ENCODE data around the gene HSPA1A. TPM values are rescaled to one million over a fixed set of nuclear protein-coding genes. Genes with fewer than 3 reads are reported as not detected.

Gene HSPA1A
- total RNA-seq, 1 experiment from 2014 or later = 51.2 TPM

GRCh38 chr6:31770860-31771259, 44.5 kb upstream of the HSPA1A start:
- Mint-ChIP-seq H3K27ac (no peak overlapping the region), H3K4me1 (peaks cover 9 to 10% of the 10 kb centered on the region in 2 experiments), H3K36me3 (ENCODE audit: insufficient read depth in 1 of 3, low read depth in 3 of 3) (no peaks in the 10 kb centered on the region; a peak in 1 of 7 replicates), H3K27me3 (ENCODE audit: low read depth) (no peaks in the 10 kb centered on the region; the same call in 1 of the 2 replicates), H3K9me3 (no peaks in the 10 kb centered on the region; a peak in 1 of 5 replicates), H3K4me3 (no peak overlapping the region)
- no peak overlapping the region for H2BK5ac ChIP-seq (ENCODE audit: insufficient read length, low read length)
- no peak overlapping the region for H3K9ac ChIP-seq (ENCODE audit: extremely low read depth, insufficient read length, low read length)
- H3K23me2 ChIP-seq (ENCODE audit: insufficient read length, low read depth, low read length, poor library complexity, severe bottlenecking) = no peaks in the 10 kb centered on the region
- TF ChIP-seq CTCF (conservative IDR thresholded peaks at IDR 0.05) = no peak
- H2AFZ ChIP-seq (ENCODE audit: low read length) = no peak overlapping the region
- H3K4me1 ChIP-seq (ENCODE audit: insufficient read depth, low read length) = no peaks in the 10 kb centered on the region
- no peak overlapping the region for H4K91ac ChIP-seq (ENCODE audit: insufficient read length, low read depth, low read length)
- WGBS (ENCODE audit: extremely low coverage, insufficient read length, low lambda C conversion rate) = no CpG with 5 or more reads among the region's 2 CpGs
- H3K27me3 ChIP-seq (ENCODE audit: insufficient read depth, low read length) = no peaks in the 10 kb centered on the region
- no peak overlapping the region for H3K56ac ChIP-seq (ENCODE audit: insufficient read length, low read depth, low read length)
- no peak overlapping the region for H3K14ac ChIP-seq (ENCODE audit: insufficient read depth, low read length)
- DNase-seq = no peak
- H3K27ac ChIP-seq (ENCODE audit: insufficient read length, low read depth, low read length) = no peak overlapping the region
- no peak overlapping the region for H4K8ac ChIP-seq (replicated peaks; ENCODE audit: insufficient read length, low read depth, low read length)
- H2BK20ac ChIP-seq (ENCODE audit: low read depth, low read length, poor library complexity, severe bottlenecking) = no peak overlapping the region
- no peak overlapping the region for H2BK15ac ChIP-seq (ENCODE audit: low read depth, low read length)
- no peak overlapping the region for H3K4ac ChIP-seq (ENCODE audit: low read depth, low read length)
- H3K18ac ChIP-seq (ENCODE audit: insufficient read length, low read depth, low read length) = no peak overlapping the region
- no peak overlapping the region for H3K4me2 ChIP-seq (ENCODE audit: insufficient read depth, insufficient read length, low read length)
- H4K5ac ChIP-seq (ENCODE audit: insufficient read length, low read depth, low read length) = no peak overlapping the region
- no peaks in the 10 kb centered on the region for H3K79me1 ChIP-seq (ENCODE audit: insufficient read depth, low read depth, low read length, poor library complexity, severe bottlenecking)
- H3K79me2 ChIP-seq (ENCODE audit: insufficient read depth, low read length) = no peaks in the 10 kb centered on the region
- H3K9me3 ChIP-seq (ENCODE audit: control insufficient read depth, low read depth, low read length) = no peaks in the 10 kb centered on the region
- no peaks in the 10 kb centered on the region for H4K20me1 ChIP-seq (ENCODE audit: control insufficient read depth, insufficient read depth, insufficient read length)
- no peak overlapping the region for H2BK120ac ChIP-seq (ENCODE audit: low read depth, low read length, poor library complexity, severe bottlenecking)
- no peak overlapping the region for H3K23ac ChIP-seq (ENCODE audit: insufficient read length, low read depth, low read length)
- no peak overlapping the region for H2AK5ac ChIP-seq (ENCODE audit: insufficient read length, low read length)
- H2BK12ac ChIP-seq (ENCODE audit: insufficient read length, low read depth, low read length) = no peak overlapping the region
- no peak overlapping the region for H3T11ph ChIP-seq (ENCODE audit: low read length)
